Hematopoietic multipotent progenitor cell treated with erythropoietin and hydrocortisone succinate and interleukin-3 and kit ligand, for 15 days (in vitro differentiated cells): Measurements from ENCODE around the gene STAM.
"Not testable (repeated sequence)": the region's sequence is repeated elsewhere in the genome, so short reads cannot be mapped to it uniquely, and the experiment has no call there.

Experiments used
- DNase-seq: peaks from one replicate; pipeline ENCODE4 v3.0.0-alpha.2; 2015; ENCODE audit warnings: low spot score

Gene STAM

GRCh38 chr10:17676919-17677318 lies 33.0 kb downstream of the STAM start:
- no peak for DNase-seq

GRCh38 chr10:17682236-17682946 lies 38.4 kb downstream of the STAM start:
- DNase-seq: peak; percentile 33

GRCh38 chr10:17683541-17683940 lies 39.6 kb downstream of the STAM start:
- no peak for DNase-seq

- no peak for DNase-seq
These were observed 40.6 kb downstream of the STAM start for GRCh38 chr10:17684537-17684936.

GRCh38 chr10:17685233-17685840 lies 41.4 kb downstream of the STAM start:
- no peak for DNase-seq

GRCh38 chr10:17687117-17687831 lies 43.3 kb downstream of the STAM start:
- no peak for DNase-seq

GRCh38 chr10:17689137-17689536 lies 45.2 kb downstream of the STAM start:
- no peak for DNase-seq

- DNase-seq: no peak
These were observed 49.1 kb downstream of the STAM start for GRCh38 chr10:17693009-17693408.

GRCh38 chr10:17698696-17699095 lies 54.7 kb downstream of the STAM start:
- no peak for DNase-seq

- DNase-seq: no peak
These were observed 57.4 kb downstream of the STAM start for GRCh38 chr10:17701301-17701700.

GRCh38 chr10:17703706-17704105 lies 59.8 kb downstream of the STAM start:
- no peak for DNase-seq

GRCh38 chr10:17708821-17709220 lies 64.9 kb downstream of the STAM start:
- DNase-seq: no peak

- DNase-seq: no peak
These were observed 65.5 kb downstream of the STAM start for GRCh38 chr10:17709492-17709891.

- no peak for DNase-seq
These were observed 66.2 kb downstream of the STAM start for GRCh38 chr10:17710181-17710580.

- DNase-seq: no peak
These were observed 68.1 kb downstream of the STAM start for GRCh38 chr10:17712053-17712452.

- DNase-seq: no peak
These were observed 68.9 kb downstream of the STAM start for GRCh38 chr10:17712717-17713471.

GRCh38 chr10:17713758-17714157 lies 69.8 kb downstream of the STAM start:
- no peak for DNase-seq

- no peak for DNase-seq
These were observed 72.2 kb downstream of the STAM start for GRCh38 chr10:17716161-17716560.

GRCh38 chr10:17722317-17723014 lies 78.5 kb downstream of the STAM start:
- not testable (repeated sequence) for DNase-seq

GRCh38 chr10:17725703-17726102 lies 81.8 kb downstream of the STAM start:
- DNase-seq: no peak

GRCh38 chr10:17729630-17730029 lies 85.7 kb downstream of the STAM start:
- no peak for DNase-seq

- no peak for DNase-seq
These were observed 86.7 kb downstream of the STAM start for GRCh38 chr10:17730667-17731066.
